ENCODE measurements around the gene NTRK1. TPM values are rescaled to one million over a fixed set of nuclear protein-coding genes. Genes with fewer than 3 reads are reported as not detected.

Gene NTRK1
- total and polyA plus RNA-seq, 2 of the 13 experiments (the other 11 are each of a cell fraction or from before 2014, with no cell fraction given), result not detected

GRCh38 chr1:156813750-156814570 lies 46.7 kb upstream of the NTRK1 start (continued):
- TF ChIP-seq MTERF4 (CRISPR knock-in tag; IDR thresholded peaks at IDR 0.05), result 0 out of 2 replicates have a peak, but pooled peaks have one; percentile 46
- TF ChIP-seq SOX13 (IDR thresholded peaks at IDR 0.05), result no peak
- TF ChIP-seq SOX13 (CRISPR knock-in tag; conservative IDR thresholded peaks at IDR 0.05 in 1 of 2, IDR thresholded peaks at IDR 0.05 in 1 of 2), result peak in 1 of 2 experiments; percentile 36; a peak in 1 of 4 replicates
- no peak for TF ChIP-seq KMT2A (CRISPR knock-in tag; IDR thresholded peaks at IDR 0.05)
- TF ChIP-seq MXI1 (IDR thresholded peaks at IDR 0.05; ENCODE audit: borderline replicate concordance, low read depth, low read length), result peak; percentile 77; the same call in 2 of the 3 replicates
- TF ChIP-seq MIXL1 (CRISPR knock-in tag; IDR thresholded peaks at IDR 0.05), result no peak
- TF ChIP-seq THAP8 (CRISPR knock-in tag; IDR thresholded peaks at IDR 0.05; ENCODE audit: borderline replicate concordance), result peak; percentile 34; the same call in 1 of the 2 replicates
- TF ChIP-seq ZNF451 (CRISPR knock-in tag; IDR thresholded peaks at IDR 0.05), result peak; percentile 97
- peak; percentile 74; the same call in 1 of the 2 replicates for TF ChIP-seq MEIS2 (CRISPR knock-in tag; IDR thresholded peaks at IDR 0.05)
- TF ChIP-seq SP2 (CRISPR knock-in tag; IDR thresholded peaks at IDR 0.05), result no peak
- TF ChIP-seq ZNF839 (CRISPR knock-in tag; IDR thresholded peaks at IDR 0.05; ENCODE audit: borderline replicate concordance), result no peak
- TF ChIP-seq ZBTB34 (CRISPR knock-in tag; IDR thresholded peaks at IDR 0.05), result no peak; the same call in 1 of the 2 replicates
- no peak for TF ChIP-seq RFX5 (IDR thresholded peaks at IDR 0.05; ENCODE audit: low read depth, low read length)
- no peak for TF ChIP-seq TRIM24 (CRISPR knock-in tag; IDR thresholded peaks at IDR 0.05)
- TF ChIP-seq FOXO1 (CRISPR knock-in tag; IDR thresholded peaks at IDR 0.05), result peak; percentile 64; the same call in 1 of the 2 replicates
- TF ChIP-seq ZMYM3 (CRISPR knock-in tag; IDR thresholded peaks at IDR 0.05), result peak; percentile 77
- TF ChIP-seq KDM5B (CRISPR knock-in tag; IDR thresholded peaks at IDR 0.05; ENCODE audit: borderline replicate concordance), result peak; percentile 93; the same call in 1 of the 2 replicates
- no peak for TF ChIP-seq MTA3 (CRISPR knock-in tag; IDR thresholded peaks at IDR 0.05)
- no peak for TF ChIP-seq ZNF282 (IDR thresholded peaks at IDR 0.05; ENCODE audit: partially characterized antibody)
- TF ChIP-seq ELF4 (CRISPR knock-in tag; IDR thresholded peaks at IDR 0.05; ENCODE audit: borderline replicate concordance), result no peak
- TF ChIP-seq GFI1 (CRISPR knock-in tag; IDR thresholded peaks at IDR 0.05; ENCODE audit: borderline replicate concordance), result peak; percentile 54; the same call in 1 of the 2 replicates
- peak; percentile 37; the same call in 1 of the 2 replicates for TF ChIP-seq BCL6 (CRISPR knock-in tag; IDR thresholded peaks at IDR 0.05)
- peak; percentile 87 for TF ChIP-seq ZNF256 (CRISPR knock-in tag; conservative IDR thresholded peaks at IDR 0.05)
- peak; percentile 72 for TF ChIP-seq KMT2B (CRISPR knock-in tag; IDR thresholded peaks at IDR 0.05)
- TF ChIP-seq ZNF816 (CRISPR knock-in tag; IDR thresholded peaks at IDR 0.05; ENCODE audit: borderline replicate concordance), result 0 out of 2 replicates have a peak, but pooled peaks have one; percentile 26
- TF ChIP-seq JDP2 (CRISPR knock-in tag; IDR thresholded peaks at IDR 0.05; ENCODE audit: borderline replicate concordance), result no peak
- TF ChIP-seq GPBP1L1 (CRISPR knock-in tag; IDR thresholded peaks at IDR 0.05), result no peak

Data from HepG2 (cell line).